Hepatocyte (in vitro differentiated cells): ENCODE measurements around the gene ZNF622.

ENCODE experiments used
- CTCF ChIP-seq: fragments of 200-600 bp; sonication (generic); IDR thresholded peaks from 2 replicates; pipeline ENCODE4 v1.5.1; 2016; ENCODE audit warnings: antibody characterized with exemption, mild to moderate bottlenecking; ENCODE audit not compliant: poor library complexity
- EZH2 ChIP-seq: fragments of 200-600 bp; sonication (generic); IDR thresholded peaks from 2 replicates; pipeline ENCODE4 v1.6.1; 2016; ENCODE audit warnings: antibody characterized with exemption, mild to moderate bottlenecking, borderline replicate concordance
- EZH2phosphoT487 ChIP-seq: fragments of 200-600 bp; sonication (generic); IDR thresholded peaks from one replicate; pipeline ENCODE4 v1.6.1; 2018; ENCODE audit warnings: antibody characterized with exemption, mild to moderate bottlenecking, low read depth, moderate library complexity; ENCODE audit not compliant: unreplicated experiment, severe bottlenecking

- no peak for TF ChIP-seq CTCF
- TF ChIP-seq EZH2, result no peak
- no peak for TF ChIP-seq EZH2phosphoT487
These were observed 34.4 kb upstream of the ZNF622 start for GRCh38 chr5:16500024-16500423.
